HG02759 (cell line): ENCODE measurements around the gene SLC9C1.

ENCODE experiments used
- ATAC-seq: cut with Tn5 transposase; IDR thresholded peaks from one replicate; pipeline ENCODE4 v1.9.1; 2021; ENCODE audit warnings: mild to moderate bottlenecking, moderate library complexity; ENCODE audit not compliant: unreplicated experiment

The SLC9C1 gene

DNA sequence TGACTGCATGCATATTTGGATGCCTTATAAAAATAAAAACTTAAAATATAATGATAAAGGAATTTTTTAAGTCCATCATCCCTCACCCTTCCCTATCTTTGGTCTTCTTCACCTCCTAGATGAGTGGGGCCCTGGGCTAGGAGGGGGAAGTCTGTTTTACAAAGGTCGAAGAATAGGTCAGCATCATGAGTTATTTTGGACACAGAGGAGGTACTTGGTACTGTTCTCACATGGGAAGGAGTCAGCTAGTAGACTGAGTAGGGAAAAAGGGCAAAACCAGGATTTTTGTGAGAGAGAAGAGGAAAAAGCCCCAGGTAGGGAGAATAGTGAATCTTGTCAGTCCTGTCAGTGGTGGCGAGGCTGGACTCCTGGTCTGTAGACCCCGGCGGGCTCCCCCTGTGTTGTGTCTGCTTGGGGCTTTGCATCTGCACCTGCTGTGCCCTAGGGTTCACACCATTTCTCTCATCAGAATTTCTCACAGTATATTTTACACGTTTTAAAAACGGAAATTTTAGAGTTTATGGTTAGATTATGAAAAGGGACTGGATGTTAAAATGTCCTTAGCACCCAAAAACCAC is 178.1 kb downstream of the SLC9C1 start:
- no peak for ATAC-seq

DNA sequence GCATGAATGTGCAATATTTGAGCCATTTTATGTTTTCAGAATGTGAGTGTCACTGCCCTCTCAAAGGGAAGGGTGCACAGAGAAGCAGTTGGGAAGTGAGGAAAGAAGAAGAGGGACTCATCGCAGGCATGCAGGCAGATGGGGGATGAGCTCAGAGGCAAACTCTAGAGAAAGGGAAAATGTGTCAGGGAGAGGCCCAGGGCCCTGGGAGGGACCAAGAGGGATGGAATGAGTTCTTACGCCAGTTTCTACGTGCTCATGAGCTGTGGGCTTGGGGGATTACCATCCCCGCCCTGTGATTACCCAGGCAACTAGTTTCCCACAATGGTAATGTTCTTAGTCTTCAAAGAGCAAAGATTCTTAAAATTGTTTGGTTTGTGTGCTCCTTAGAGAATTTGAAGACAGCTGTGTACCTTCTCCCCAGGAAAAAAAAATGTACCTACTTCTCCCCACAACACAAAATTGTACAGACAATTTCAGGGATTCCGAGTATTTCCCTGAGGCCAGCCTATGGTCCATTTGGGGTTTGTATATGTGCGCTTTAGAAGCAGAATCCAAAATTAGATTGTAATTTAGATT is 178.8 kb downstream of the SLC9C1 start:
- peak; percentile 53 for ATAC-seq

DNA sequence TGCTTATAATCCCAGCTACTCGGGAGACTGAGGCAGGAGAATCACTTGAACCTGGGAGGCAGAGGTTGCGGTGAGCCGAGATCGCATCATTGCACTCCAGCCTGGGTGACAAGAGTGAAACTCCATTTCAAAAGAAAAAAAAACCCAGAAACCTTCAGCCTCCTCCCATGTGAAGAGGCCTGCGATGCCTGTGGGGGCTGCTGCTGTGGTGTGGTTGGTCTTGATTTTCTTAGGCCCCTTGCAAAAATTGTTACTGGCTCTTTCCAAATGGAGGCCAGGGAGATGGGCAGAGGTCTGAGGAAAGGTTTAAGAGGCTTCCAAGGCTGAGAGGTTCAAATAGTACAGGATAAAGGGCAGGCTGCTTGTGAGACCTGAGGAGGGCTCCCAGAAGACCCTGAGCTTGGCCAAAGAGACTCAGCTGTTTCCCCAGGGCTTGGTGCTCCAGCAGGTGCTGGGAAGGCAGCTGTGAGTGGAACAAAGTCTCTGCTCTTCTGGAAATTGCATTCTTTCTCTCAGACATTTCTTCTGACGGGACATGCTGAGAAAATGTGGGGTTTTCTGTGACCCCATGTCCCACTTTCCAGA is 179.3 kb downstream of the SLC9C1 start:
- ATAC-seq: peak; percentile 28

DNA sequence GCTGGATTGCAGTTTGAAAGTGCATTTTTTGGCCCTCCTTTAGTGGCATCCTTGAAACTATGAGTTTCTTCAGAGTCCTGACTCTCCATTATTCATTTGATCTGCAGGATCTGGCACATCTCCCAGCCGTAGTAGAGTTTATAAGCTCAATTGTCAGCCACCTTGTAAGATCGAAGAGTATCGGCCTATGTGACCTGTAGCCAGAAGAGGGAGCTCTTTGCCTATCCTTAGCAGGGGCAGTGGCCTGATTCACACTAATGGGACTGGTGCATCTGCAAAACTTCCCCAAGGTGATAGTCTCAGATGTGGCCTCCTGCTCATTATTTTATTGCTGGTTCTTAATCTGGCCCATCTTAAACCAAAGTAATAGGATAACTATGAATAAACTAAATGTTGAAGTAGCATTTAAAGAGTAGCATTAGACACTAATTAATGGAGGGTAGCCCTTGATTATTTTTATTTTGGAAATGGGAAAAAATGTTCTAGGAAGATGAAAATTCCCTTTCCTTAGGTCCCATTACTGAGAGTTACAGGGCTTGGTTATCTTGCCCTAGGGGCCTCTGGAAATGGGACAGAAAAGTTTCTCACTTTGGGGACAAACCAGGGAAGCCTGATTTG is 182.1 kb downstream of the SLC9C1 start:
- ATAC-seq: peak; percentile 49

DNA sequence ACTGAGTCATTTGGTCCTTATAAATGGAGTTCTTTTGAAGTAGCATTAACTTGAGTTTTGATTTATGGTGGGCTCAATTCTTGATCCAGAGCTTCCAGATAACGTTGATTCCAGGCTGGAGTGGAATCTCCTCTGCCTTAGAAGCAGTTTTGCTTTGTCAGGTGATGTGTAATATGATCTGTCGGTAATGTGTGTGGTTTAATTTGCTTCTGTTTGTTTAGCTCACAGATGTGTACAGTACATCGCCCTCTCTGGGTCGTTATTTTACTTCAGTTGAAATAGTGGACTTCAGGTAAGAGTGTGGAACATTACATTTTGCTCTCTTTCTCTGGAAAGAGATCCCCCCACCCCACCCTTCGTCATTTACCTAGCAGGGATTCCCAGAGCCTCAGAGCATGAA is 184.7 kb downstream of the SLC9C1 start:
- ATAC-seq: no peak

DNA sequence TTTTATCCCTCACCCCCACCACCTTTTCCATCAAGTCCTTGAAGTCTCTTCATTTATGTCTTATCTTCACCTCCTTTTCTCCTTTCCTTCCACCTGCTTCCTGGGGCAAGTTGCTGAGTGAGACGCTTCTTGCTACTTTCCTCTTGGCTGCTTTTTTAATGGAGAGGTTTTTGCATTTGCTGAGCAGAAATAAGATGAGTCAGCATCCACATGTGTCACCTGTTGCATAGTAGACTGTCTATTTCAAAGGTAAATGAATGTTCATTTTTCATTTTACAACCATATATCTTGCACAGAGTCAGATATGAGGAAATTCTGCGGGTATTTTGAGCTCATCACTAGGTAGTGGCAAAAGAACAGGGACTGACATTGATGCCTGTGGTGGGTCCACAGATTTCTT is 189.2 kb downstream of the SLC9C1 start:
- no peak for ATAC-seq

DNA sequence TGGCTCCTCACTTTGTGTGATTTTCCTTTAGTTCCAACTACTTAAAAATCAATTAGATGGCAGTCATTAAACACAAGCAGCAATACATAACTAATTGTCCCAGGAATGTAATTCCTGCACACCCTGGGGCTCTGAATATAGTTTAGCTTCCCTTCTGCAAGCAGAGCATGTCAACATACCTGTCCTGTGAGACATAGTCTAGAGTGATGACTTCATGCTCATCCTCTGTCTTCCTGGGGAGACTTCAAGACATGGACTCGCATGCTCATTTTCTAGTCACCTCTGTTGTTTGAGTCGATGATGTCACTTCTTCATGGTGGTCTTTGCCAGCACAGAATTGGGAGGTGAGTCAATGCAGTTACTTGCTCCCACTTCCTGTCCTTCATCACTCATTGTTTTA is 192.1 kb downstream of the SLC9C1 start:
- no peak for ATAC-seq

DNA sequence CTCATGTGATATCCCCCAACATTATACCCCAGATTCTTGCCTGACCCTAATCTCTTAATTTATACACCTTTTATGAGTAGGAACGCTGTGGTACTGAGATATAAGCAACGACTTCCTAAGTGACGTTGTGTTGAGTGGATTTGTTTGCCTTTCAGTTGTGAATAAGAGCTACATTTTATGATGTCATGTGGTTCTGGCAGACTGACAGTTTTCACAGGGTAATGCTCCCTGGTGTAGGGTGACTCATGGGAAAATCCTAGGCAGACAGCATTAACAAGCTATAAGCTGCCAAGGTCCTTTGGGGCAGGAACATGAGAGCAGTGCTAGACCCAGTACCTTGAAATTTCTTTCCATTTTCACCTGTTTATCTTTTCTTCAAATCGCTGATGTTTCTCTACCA is 196.6 kb downstream of the SLC9C1 start:
- peak; percentile 67 for ATAC-seq

DNA sequence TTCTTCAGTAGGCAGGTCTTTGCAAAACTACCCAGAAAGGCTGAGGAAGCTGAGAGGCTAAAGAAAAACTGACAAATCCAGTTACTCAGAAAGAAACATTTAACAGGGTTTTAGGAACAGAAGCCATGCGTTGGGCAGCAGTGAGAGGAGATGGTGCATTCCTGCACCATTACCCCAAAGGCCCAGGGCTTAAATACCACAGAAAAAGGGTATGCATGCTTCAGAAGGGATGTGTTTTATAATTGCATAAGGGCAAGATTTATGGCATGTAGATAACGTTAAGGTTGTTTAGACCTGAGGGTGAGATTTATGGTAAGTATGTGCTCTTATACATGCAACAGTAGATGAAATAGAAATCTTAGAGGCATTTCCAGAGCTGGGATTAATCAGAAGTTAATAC is 197.8 kb downstream of the SLC9C1 start:
- no peak for ATAC-seq

DNA sequence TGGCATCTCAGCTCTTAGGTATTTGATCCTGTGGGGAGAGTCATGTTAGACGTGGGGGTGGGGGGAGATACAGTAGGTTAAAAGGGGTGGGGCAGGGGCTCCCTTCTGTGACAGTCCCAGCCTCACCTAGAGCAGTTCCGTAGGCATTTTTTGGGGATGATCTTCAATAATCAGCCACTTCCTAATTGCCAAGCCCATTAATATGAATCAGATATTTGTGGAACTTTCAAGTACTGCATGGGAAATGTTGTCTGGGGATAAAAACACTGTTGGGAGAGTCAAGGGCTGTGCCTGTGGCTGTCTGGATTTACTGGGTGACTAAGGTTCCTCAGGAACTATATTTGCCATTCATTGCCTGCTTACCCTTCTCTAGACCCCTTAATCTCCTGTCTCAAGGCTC is 198.3 kb downstream of the SLC9C1 start:
- ATAC-seq: no peak

DNA sequence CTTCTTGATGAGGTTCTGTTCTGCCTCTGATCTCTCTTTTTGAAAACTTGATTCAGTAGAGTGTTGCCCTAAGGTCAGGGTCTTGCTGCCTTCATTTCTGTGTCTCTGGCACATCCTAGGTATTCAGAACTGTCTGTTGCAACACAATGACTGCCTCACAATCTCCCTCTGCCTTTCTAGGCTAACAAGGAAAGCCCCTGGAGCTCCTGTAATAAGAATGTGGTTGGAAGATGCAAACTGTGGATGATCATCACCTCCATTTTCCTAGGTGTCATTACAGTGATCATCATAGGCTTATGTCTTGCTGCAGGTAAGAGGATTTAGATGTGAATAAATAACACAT is 200.9 kb downstream of the SLC9C1 start:
- ATAC-seq: no peak

DNA sequence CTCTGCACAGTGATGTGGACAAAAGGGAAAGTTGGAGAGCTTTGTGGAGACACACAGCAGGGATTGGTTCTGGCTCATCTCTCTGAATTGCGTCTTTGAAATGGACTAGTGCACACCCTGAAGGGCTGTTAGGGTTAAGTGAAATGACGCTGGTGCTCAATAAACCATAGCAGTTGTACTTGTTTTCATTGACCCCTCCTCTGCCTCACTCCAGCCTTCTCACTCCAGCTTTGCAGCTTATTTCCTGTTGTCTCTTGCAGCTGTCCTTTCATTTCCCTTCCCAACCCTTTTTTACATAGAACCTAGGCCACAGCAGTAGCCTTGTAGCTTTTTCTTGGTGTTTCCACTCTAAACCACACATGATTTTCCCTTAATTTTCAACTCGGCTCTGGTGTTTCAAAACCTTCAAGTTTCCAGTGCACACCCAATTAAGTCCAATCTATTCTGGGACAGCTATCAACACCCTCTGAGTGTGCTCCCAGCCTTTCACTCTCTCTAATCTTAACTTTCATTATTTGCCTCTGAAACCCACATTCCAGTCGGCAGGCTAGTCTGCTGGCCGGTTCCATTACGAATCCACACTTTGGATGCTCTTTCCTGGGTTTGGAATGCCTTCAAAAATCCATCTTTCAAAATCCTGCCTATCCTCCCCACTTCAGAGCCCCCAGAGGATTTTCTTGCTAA is 201.4 kb downstream of the SLC9C1 start:
- ATAC-seq: peak; percentile 40

DNA sequence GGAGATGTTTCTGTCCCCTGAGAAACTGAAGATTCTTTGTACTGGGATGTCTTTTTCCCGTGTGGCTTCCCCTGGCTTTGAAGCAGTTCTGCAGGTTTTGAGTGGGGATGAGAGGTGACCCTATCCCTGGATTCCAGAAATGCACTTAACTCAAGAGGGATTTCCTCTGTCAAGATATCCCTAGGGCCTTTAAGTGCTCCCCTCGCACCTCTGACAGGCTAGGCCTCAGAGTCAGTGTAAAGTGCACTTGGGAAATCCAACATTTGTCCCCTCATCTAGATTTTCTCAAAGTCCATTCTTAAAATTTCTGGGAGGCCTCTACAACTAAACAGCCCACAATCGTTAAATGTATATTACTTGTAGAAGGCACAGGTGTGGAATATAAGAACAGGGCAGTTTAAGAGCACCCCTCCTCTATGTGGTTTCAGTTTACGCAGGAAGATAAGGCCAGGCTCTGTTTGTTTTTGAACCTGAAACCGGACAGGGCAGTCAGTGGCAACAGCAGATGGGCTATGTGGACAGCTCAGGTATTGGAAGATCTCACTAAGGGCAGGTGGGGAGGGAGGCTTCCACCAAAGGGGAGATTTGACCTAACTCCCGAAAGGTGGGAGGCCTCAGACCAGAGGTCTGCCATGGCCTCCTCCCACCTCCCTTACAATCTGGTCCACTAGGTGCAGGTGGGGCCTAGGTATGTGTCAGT is 203.0 kb downstream of the SLC9C1 start:
- no peak for ATAC-seq
